Bone marrow (tissue), 2 donors: ENCODE data around the gene WIPI1.
"Not testable (repeated sequence)": the region's sequence is repeated elsewhere in the genome, so short reads cannot be mapped to it uniquely, and the experiment has no call there.

Source experiments
- DNase-seq, 2 donors: peaks; one replicate each; lab custom pipeline; 2025; lab: John Stamatoyannopoulos, UW

Gene WIPI1

GRCh38 chr17:68413597-68414560 lies 43.4 kb downstream of the WIPI1 start:
- not testable (repeated sequence) for DNase-seq

GRCh38 chr17:68407656-68408055 lies 49.6 kb downstream of the WIPI1 start:
- DNase-seq = not testable (repeated sequence)

- DNase-seq = not testable (repeated sequence)
Observed at GRCh38 chr17:68403837-68404236, 53.5 kb downstream of the WIPI1 start.

GRCh38 chr17:68403122-68403521 lies 54.2 kb downstream of the WIPI1 start:
- DNase-seq = no peak

GRCh38 chr17:68401288-68401687 lies 56.0 kb downstream of the WIPI1 start:
- DNase-seq = no peak

- no peak for DNase-seq
Observed at GRCh38 chr17:68400404-68400735, 56.9 kb downstream of the WIPI1 start.

GRCh38 chr17:68399638-68400403 lies 57.5 kb downstream of the WIPI1 start:
- DNase-seq = no peak

GRCh38 chr17:68398691-68399637 lies 58.3 kb downstream of the WIPI1 start:
- peak in 1 of 2 donors; percentile 19 for DNase-seq

- DNase-seq = no peak
Observed at GRCh38 chr17:68397108-68397536, 60.2 kb downstream of the WIPI1 start.

- no peak for DNase-seq
Observed at GRCh38 chr17:68396226-68397107, 60.8 kb downstream of the WIPI1 start.

- no peak for DNase-seq
Observed at GRCh38 chr17:68394608-68395331, 62.5 kb downstream of the WIPI1 start.

- no peak for DNase-seq
Observed at GRCh38 chr17:68391561-68392268, 65.6 kb downstream of the WIPI1 start.

GRCh38 chr17:68390888-68391545 lies 66.3 kb downstream of the WIPI1 start:
- no peak for DNase-seq

- no peak for DNase-seq
Observed at GRCh38 chr17:68389041-68389440, 68.3 kb downstream of the WIPI1 start.

GRCh38 chr17:68387435-68388218 lies 69.7 kb downstream of the WIPI1 start:
- DNase-seq = no peak

GRCh38 chr17:68385490-68386215 lies 71.6 kb downstream of the WIPI1 start:
- DNase-seq = no peak

- DNase-seq = no peak
Observed at GRCh38 chr17:68384941-68385340, 72.4 kb downstream of the WIPI1 start.
